Keratinocyte (primary cell): ENCODE measurements around the gene CAMSAP1. TPM values are rescaled to one million over a fixed set of nuclear protein-coding genes. Genes with fewer than 3 reads are reported as not detected.

Source experiments
- DNase-seq: peaks from one replicate; pipeline ENCODE4 v3.0.0-alpha.2; 2011; ENCODE audit warnings: low read depth, missing footprints, low spot score
- FAIRE-seq: peaks from 2 replicates; lab custom pipeline; 2011; peaks lifted over from hg19 to GRCh38; lab: Jason Lieb, UNC
- H2AFZ ChIP-seq: 2 replicates; pipeline ENCODE4 v1.6.0; 2012; ENCODE audit warnings: low read length, control low read depth, inconsistent platforms; ENCODE audit not compliant: control insufficient read depth
- H3K27ac ChIP-seq: 2 replicates; pipeline ENCODE4 v1.5.1; 2011; ENCODE audit warnings: low read length; ENCODE audit not compliant: control insufficient read depth, insufficient read depth
- H3K27me3 ChIP-seq: 3 replicates; pipeline ENCODE4 v1.6.0; 2011; ENCODE audit warnings: low read length; ENCODE audit not compliant: control insufficient read depth, insufficient read depth; ENCODE audit errors: extremely low read depth
- H3K36me3 ChIP-seq, 2 experiments: 2 replicates in 1 of 2; 3 replicates in 1 of 2; pipeline ENCODE4 v1.5.1; 2011; ENCODE audit warnings: low read length in 2 of 2, mild to moderate bottlenecking in 1 of 2; ENCODE audit not compliant: control insufficient read depth in 2 of 2, insufficient read depth in 2 of 2; ENCODE audit errors: extremely low read depth in 1 of 2
- H3K4me1 ChIP-seq: 3 replicates; pipeline ENCODE4 v1.5.1; 2011; ENCODE audit warnings: low read length; ENCODE audit not compliant: control insufficient read depth, insufficient read depth; ENCODE audit errors: extremely low read depth
- H3K4me2 ChIP-seq: 3 replicates; pipeline ENCODE4 v1.6.0; 2011; ENCODE audit warnings: low read depth, low read length; ENCODE audit not compliant: control insufficient read depth, insufficient read depth; ENCODE audit errors: extremely low read depth
- H3K4me3 ChIP-seq, 3 experiments: fragments of 200-600 bp in 1 of 3; sonication (generic) in 1 of 3; 2 replicates in 2 of 3; 3 replicates in 1 of 3; pipeline ENCODE4 v1.5.1; 2011 to 2016; ENCODE audit warnings: low read length in 3 of 3, mild to moderate bottlenecking in 3 of 3, control low read depth in 2 of 3, inconsistent platforms in 1 of 3, low read depth in 1 of 3, mixed read lengths in 1 of 3, mixed run types in 1 of 3, moderate library complexity in 1 of 3; ENCODE audit not compliant: control insufficient read depth in 2 of 3, insufficient read depth in 2 of 3; ENCODE audit errors: extremely low read depth in 1 of 3
- H3K79me2 ChIP-seq: 2 replicates; pipeline ENCODE4 v1.6.0; 2012; ENCODE audit warnings: low read length; ENCODE audit not compliant: control insufficient read depth, insufficient read depth
- H3K9ac ChIP-seq: 3 replicates; pipeline ENCODE4 v1.6.0; 2011; ENCODE audit warnings: low read length; ENCODE audit not compliant: control insufficient read depth, insufficient read depth; ENCODE audit errors: extremely low read depth
- H3K9me1 ChIP-seq: 3 replicates; pipeline ENCODE4 v1.6.0; 2011; ENCODE audit warnings: low read length; ENCODE audit not compliant: control insufficient read depth, insufficient read depth; ENCODE audit errors: extremely low read depth
- H3K9me3 ChIP-seq: 2 replicates; pipeline ENCODE4 v1.5.1; 2012; ENCODE audit warnings: low read depth, low read length; ENCODE audit not compliant: control insufficient read depth
- H4K20me1 ChIP-seq: 3 replicates; pipeline ENCODE4 v1.6.0; 2011; ENCODE audit warnings: low read length; ENCODE audit not compliant: control insufficient read depth, insufficient read depth; ENCODE audit errors: extremely low read depth
- EZH2 ChIP-seq: IDR thresholded peaks from one replicate; pipeline ENCODE4 v1.6.1; 2012; ENCODE audit warnings: inconsistent platforms, mild to moderate bottlenecking, low read length, moderate library complexity
- dilution Hi-C: fragments of 300-500 bp; cut with MboI; formaldehyde crosslinking; loops from one replicate; pipeline ENCODE4 v1.7.0; 2020; ENCODE audit warnings: low sequenced_read_pairs; ENCODE audit not compliant: extremely low pct_ligation_motif_present
- polyA plus RNA-seq, 5 experiments: library from polyadenylated mRNA; depleted of rRNA in 3 of 5; stranded (reverse) in 3 of 5; stranded (forward) in 1 of 5; unstranded in 1 of 5; fragments of >200 nt; gene quantifications; 1 replicate in 1 of 5; 2 replicates in 3 of 5; 3 replicates in 1 of 5; pipeline versions ENCODE4 v1.2.1 to v1.2.3, GENCODE V29; 2011 to 2012; ENCODE audit warnings: missing spikeins in 2 of 5, low read depth in 1 of 5, low replicate concordance in 1 of 5
- TF ChIP-seq, protein P1 (sequence below), 3 experiments: IDR thresholded peaks in 1 of 3; conservative IDR thresholded peaks in 1 of 3; optimal IDR thresholded peaks in 1 of 3; 2 replicates in 2 of 3; 3 replicates in 1 of 3; pipeline versions ENCODE3 to v1.5.1; 2011; ENCODE audit warnings: low read length in 3 of 3, mild to moderate bottlenecking in 3 of 3, moderate library complexity in 2 of 3, control low read depth in 1 of 3, inconsistent platforms in 1 of 3; ENCODE audit not compliant: insufficient read depth in 2 of 3; ENCODE audit errors: extremely low read depth in 1 of 3

The CAMSAP1 gene
- polyA plus RNA-seq, 1 donor (not counting 4 experiments of a cell fraction or from before 2014, with no cell fraction given), result 8.3 TPM

DNA sequence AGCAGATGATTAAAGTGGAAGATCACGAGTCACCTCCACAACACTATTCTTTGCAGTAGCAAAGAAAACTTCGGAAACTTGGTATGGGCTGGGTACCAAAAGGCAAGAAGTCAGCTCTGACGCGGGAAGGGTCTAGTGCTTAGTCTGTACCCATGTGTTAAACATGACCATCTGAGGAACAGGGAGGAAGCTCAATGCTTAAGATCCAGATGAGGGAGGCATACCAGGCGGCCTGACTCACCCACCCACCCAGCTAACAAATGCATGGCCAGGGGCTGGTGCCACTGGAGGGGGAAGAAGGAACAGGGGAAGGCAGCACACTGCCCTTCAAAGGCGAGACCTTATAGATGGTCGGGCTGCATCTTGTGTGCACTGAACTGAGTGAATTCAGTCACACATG, 41.8 kb downstream of the CAMSAP1 start:
- no peak for DNase-seq
- Histone ChIP-seq H3K27ac (no peak overlapping the region), H3K4me2 (no peak overlapping the region), H3K9me3 (no peaks in the 10 kb centered on the region), H3K9me1 (peaks cover 5% of the 10 kb centered on the region), H3K36me3 (peaks cover 2 to 8% of the 10 kb centered on the region in 2 experiments), H3K9ac (no peak overlapping the region), H4K20me1 (peaks cover 3% of the 10 kb centered on the region), H3K4me3 (no peak overlapping the region), H3K79me2 (peaks cover 42% of the 10 kb centered on the region), H2AFZ (no peak overlapping the region), H3K4me1 (no peaks in the 10 kb centered on the region), H3K27me3 (no peaks in the 10 kb centered on the region)
- FAIRE-seq, result no peak
- dilution Hi-C loops, result no loop called here
- no peak for TF ChIP-seq EZH2
- TF ChIP-seq, protein P1, sequence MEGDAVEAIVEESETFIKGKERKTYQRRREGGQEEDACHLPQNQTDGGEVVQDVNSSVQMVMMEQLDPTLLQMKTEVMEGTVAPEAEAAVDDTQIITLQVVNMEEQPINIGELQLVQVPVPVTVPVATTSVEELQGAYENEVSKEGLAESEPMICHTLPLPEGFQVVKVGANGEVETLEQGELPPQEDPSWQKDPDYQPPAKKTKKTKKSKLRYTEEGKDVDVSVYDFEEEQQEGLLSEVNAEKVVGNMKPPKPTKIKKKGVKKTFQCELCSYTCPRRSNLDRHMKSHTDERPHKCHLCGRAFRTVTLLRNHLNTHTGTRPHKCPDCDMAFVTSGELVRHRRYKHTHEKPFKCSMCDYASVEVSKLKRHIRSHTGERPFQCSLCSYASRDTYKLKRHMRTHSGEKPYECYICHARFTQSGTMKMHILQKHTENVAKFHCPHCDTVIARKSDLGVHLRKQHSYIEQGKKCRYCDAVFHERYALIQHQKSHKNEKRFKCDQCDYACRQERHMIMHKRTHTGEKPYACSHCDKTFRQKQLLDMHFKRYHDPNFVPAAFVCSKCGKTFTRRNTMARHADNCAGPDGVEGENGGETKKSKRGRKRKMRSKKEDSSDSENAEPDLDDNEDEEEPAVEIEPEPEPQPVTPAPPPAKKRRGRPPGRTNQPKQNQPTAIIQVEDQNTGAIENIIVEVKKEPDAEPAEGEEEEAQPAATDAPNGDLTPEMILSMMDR (optimal IDR thresholded peaks at IDR 0.05 in 1 of 3, IDR thresholded peaks at IDR 0.05 in 1 of 3, conservative IDR thresholded peaks at IDR 0.05 in 1 of 3; ENCODE audit: extremely low read depth in 1 of 3, insufficient read depth in 2 of 3, low read length in 3 of 3), result no peak

DNA sequence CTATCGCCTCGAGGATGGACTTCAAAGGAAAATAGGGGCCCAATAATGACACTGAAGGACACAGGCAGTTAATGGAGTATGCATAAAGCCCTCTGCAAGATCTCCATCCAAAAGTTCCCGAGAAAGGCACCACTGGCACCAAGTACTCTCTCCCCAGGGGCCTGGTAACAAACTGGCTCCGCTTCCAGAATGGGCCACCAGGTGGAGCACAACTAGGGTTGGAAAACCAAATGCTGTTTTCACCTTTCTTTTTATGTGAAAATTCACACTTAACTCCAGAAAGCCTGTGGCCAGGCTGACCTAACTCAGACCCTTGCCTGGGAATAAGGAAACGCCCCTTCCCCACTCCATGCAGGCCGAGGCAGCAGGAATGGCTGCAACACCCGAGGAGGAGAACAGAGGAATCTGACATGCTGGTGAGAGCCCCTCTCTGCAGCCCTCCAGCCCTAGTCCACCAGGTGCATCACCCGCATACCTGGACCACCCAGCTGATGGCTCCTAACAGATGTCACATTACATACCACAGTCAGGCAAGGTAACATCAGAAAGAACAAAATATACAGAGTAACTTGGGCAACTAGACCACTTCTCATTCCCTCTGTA, 42.8 kb downstream of the CAMSAP1 start:
- Histone ChIP-seq H3K27ac (no peak overlapping the region), H3K9ac (no peak overlapping the region), H3K9me3 (no peaks in the 10 kb centered on the region), H3K36me3 (peaks cover 2 to 8% of the 10 kb centered on the region in 2 experiments), H2AFZ (no peak overlapping the region), H3K4me3 (no peak overlapping the region), H3K27me3 (no peaks in the 10 kb centered on the region), H3K9me1 (peaks cover 5% of the 10 kb centered on the region), H4K20me1 (peaks cover 3% of the 10 kb centered on the region), H3K4me2 (no peak overlapping the region), H3K4me1 (no peaks in the 10 kb centered on the region), H3K79me2 (peaks cover 35% of the 10 kb centered on the region)
- FAIRE-seq, result peak; percentile 26
- TF ChIP-seq, protein P1 (optimal IDR thresholded peaks at IDR 0.05 in 1 of 3, IDR thresholded peaks at IDR 0.05 in 1 of 3, conservative IDR thresholded peaks at IDR 0.05 in 1 of 3; ENCODE audit: extremely low read depth in 1 of 3, insufficient read depth in 2 of 3, low read length in 3 of 3), result peak; percentile 76 to 89 (median 86)
- TF ChIP-seq EZH2, result no peak
- DNase-seq, result no peak
- dilution Hi-C loops, result no loop called here
